IPS-18a (cell line): ENCODE measurements around the gene ARHGAP45.
"Not testable (repeated sequence)": the region's sequence is repeated elsewhere in the genome, so short reads cannot be mapped to it uniquely, and the experiment has no call there.

Source experiments
- H3K27ac ChIP-seq: one replicate; pipeline ENCODE4 v1.5.1; 2013; ENCODE audit warnings: low read length
- H3K27me3 ChIP-seq: one replicate; pipeline ENCODE4 v1.6.1; 2013; ENCODE audit warnings: mild to moderate bottlenecking, low read length; ENCODE audit not compliant: control insufficient read depth, insufficient read depth
- H3K36me3 ChIP-seq: one replicate; pipeline ENCODE4 v1.6.1; 2013; ENCODE audit warnings: low read depth, low read length; ENCODE audit not compliant: control insufficient read depth
- H3K4me1 ChIP-seq: one replicate; pipeline ENCODE4 v1.6.1; 2013; ENCODE audit warnings: low read depth, low read length; ENCODE audit not compliant: control insufficient read depth
- H3K4me3 ChIP-seq: one replicate; pipeline ENCODE4 v1.5.1; 2013; ENCODE audit warnings: low read length
- H3K9ac ChIP-seq: one replicate; pipeline ENCODE4 v1.6.1; 2013; ENCODE audit warnings: mild to moderate bottlenecking, low read length, moderate library complexity
- H3K9me3 ChIP-seq: one replicate; pipeline ENCODE4 v1.6.1; 2013; ENCODE audit warnings: low read depth, low read length; ENCODE audit not compliant: control insufficient read depth

ARHGAP45 gene, protein sequence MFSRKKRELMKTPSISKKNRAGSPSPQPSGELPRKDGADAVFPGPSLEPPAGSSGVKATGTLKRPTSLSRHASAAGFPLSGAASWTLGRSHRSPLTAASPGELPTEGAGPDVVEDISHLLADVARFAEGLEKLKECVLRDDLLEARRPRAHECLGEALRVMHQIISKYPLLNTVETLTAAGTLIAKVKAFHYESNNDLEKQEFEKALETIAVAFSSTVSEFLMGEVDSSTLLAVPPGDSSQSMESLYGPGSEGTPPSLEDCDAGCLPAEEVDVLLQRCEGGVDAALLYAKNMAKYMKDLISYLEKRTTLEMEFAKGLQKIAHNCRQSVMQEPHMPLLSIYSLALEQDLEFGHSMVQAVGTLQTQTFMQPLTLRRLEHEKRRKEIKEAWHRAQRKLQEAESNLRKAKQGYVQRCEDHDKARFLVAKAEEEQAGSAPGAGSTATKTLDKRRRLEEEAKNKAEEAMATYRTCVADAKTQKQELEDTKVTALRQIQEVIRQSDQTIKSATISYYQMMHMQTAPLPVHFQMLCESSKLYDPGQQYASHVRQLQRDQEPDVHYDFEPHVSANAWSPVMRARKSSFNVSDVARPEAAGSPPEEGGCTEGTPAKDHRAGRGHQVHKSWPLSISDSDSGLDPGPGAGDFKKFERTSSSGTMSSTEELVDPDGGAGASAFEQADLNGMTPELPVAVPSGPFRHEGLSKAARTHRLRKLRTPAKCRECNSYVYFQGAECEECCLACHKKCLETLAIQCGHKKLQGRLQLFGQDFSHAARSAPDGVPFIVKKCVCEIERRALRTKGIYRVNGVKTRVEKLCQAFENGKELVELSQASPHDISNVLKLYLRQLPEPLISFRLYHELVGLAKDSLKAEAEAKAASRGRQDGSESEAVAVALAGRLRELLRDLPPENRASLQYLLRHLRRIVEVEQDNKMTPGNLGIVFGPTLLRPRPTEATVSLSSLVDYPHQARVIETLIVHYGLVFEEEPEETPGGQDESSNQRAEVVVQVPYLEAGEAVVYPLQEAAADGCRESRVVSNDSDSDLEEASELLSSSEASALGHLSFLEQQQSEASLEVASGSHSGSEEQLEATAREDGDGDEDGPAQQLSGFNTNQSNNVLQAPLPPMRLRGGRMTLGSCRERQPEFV

DNA sequence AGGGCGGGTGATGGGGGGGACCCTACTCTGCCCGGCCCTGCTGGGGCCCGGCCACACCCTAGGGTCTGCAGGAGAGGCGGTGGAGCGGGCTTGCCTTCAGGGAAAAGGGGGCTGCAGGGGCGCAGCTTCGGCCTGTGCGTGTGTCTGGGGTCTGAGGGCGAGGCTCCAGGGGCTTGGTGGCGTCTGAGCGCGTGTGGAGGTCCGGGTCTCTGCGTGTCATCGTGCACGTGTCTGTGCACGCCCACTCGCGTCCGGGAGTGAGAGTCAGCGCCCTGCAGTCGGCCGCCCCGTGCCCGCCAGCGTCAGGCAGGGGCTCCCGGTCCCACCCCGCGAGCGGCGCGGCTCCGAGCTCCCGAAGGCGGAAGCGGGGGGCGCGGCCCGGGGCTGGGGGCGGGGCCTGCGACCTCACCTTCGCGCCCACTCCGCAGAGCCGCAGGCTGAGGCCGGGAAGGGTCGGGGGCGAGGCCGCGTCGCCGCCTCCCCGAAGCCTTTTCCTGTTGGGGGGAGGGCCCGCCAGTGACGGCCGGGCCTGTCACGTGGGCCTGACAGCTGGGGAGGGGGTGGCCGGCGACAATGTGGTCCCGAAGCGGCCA, at the start of gene ARHGAP45:
Gene ARHGAP45, plus strand, starts transcription at position 420 of the 593 bp plus-strand sequence. CDS start 239 bp downstream, outside the sequence.
- Histone ChIP-seq H3K4me1 (peaks cover 8% of the 10 kb centered on the region), H3K9ac (no peak within 1 kb of the TSS), H3K27me3 (peaks cover 68% of the 10 kb centered on the region), H3K9me3 (no peaks in the 10 kb centered on the region), H3K27ac (no peak within 1 kb of the TSS), H3K36me3 (no peaks in the 10 kb centered on the region), H3K4me3 (peak within 1 kb of the TSS; percentile 37)

DNA sequence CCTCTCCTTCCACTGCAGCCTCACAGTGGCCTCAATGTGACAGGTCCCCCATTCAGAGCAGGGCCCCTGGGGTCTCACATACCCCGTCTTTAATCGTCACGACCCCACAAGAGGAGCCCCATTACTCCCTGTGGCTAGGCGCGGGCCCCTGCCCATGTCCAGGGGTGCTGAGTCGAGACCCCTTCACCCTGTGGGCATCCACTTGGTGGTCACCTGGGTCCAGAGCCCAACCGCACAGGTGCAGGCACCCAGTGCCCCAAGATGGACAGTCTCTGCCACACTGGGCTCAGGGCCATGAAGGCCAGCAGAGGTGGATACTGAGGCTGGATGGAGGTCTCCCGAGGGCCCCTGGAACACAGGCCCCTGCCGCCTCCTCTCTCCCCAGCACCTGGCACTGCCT, 49.1 kb upstream of the ARHGAP45 start:
- H3K9me3 ChIP-seq: no peaks in the 10 kb centered on the region
- H3K36me3 ChIP-seq: peaks cover 9% of the 10 kb centered on the region
- no peaks in the 10 kb centered on the region for H3K27me3 ChIP-seq
- H3K9ac ChIP-seq: no peak overlapping the region
- H3K4me1 ChIP-seq: peaks cover 6% of the 10 kb centered on the region
- H3K27ac ChIP-seq: no peak overlapping the region
- H3K4me3 ChIP-seq: no peak overlapping the region

DNA sequence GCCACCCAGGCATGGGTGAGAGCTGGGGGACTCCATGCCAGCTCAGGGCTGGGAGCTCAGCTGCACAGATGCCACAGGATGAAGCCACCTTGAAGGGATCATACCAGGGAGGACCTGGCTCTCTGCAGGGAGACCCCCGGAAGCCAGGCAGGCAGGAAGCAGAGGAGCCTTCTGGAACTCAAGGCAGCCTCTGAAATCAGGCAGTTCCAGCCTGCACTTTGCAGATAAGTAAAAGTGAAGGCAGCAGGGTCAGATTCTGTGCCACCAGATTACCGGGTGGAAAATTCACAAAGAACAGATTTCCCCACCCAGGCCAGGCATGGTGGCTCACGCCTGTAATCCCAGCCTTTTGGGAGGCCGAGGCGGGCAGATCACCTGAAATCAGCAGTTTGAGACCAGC, 48.6 kb upstream of the ARHGAP45 start:
- Histone ChIP-seq H3K27me3 (no peaks in the 10 kb centered on the region), H3K27ac (no peak overlapping the region), H3K4me3 (no peak overlapping the region), H3K4me1 (peaks cover 6% of the 10 kb centered on the region), H3K36me3 (peaks cover 8% of the 10 kb centered on the region), H3K9me3 (no peaks in the 10 kb centered on the region), H3K9ac (no peak overlapping the region)

DNA sequence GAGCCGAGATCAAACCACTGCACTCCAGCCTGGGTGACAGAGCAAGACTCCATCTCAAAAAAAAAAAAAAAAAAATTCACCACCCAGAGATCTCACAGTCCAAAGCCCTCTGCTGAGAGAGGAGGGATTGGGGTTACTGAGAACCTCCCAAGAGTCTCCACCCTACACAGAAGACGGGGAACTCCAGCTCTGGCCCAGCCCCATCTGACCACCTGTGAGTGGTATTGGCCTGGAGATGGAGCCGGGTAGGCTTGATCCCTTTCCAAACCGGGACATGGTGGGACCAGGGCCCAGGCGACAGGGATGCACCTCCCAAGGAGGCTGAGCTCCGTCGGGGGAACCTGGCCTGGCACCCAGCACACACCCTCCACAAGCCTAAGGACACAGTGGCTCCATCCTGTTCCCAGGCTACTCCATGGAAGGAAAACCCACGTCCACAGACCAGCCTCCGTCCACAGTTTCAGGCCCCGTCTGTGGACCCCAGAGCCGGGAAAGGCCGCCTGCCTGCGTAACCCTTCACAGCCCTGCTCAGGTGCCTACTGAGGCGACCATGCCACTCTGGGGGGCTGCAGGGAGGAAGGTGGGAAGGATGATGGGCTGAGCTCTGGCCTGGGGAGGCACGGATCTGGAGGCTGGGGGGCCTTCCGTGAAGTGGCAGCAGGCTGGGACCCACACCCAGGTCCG, 47.9 kb upstream of the ARHGAP45 start:
- Histone ChIP-seq H3K27me3 (no peaks in the 10 kb centered on the region), H3K9me3 (no peaks in the 10 kb centered on the region), H3K27ac (no peak overlapping the region), H3K4me1 (peaks cover 6% of the 10 kb centered on the region), H3K9ac (no peak overlapping the region), H3K4me3 (peak overlapping the region; percentile 81), H3K36me3 (peaks cover 2% of the 10 kb centered on the region)

DNA sequence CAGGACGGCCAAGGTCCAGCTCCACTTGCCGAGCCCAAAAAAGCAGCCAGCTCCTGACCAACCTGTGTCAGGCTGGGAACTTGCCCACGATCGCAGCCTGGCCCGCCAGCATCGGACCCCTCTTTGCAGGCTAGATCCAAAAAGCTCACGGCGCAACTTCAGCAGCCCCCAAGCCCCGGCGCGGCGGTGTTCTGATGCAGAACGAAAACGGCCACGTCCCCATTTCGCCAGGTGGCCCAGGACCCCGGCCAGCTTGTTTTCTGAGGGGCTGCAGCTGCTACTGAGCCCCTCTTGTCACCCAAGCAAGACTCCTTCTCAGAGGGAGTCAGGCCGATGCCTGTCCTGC, 47.4 kb upstream of the ARHGAP45 start:
- no peaks in the 10 kb centered on the region for H3K27me3 ChIP-seq
- H3K4me1 ChIP-seq: peaks cover 6% of the 10 kb centered on the region
- H3K27ac ChIP-seq: no peak overlapping the region
- H3K4me3 ChIP-seq: peak overlapping the region; percentile 81
- no peaks in the 10 kb centered on the region for H3K9me3 ChIP-seq
- H3K36me3 ChIP-seq: no peaks in the 10 kb centered on the region
- peak overlapping the region; percentile 62 for H3K9ac ChIP-seq

DNA sequence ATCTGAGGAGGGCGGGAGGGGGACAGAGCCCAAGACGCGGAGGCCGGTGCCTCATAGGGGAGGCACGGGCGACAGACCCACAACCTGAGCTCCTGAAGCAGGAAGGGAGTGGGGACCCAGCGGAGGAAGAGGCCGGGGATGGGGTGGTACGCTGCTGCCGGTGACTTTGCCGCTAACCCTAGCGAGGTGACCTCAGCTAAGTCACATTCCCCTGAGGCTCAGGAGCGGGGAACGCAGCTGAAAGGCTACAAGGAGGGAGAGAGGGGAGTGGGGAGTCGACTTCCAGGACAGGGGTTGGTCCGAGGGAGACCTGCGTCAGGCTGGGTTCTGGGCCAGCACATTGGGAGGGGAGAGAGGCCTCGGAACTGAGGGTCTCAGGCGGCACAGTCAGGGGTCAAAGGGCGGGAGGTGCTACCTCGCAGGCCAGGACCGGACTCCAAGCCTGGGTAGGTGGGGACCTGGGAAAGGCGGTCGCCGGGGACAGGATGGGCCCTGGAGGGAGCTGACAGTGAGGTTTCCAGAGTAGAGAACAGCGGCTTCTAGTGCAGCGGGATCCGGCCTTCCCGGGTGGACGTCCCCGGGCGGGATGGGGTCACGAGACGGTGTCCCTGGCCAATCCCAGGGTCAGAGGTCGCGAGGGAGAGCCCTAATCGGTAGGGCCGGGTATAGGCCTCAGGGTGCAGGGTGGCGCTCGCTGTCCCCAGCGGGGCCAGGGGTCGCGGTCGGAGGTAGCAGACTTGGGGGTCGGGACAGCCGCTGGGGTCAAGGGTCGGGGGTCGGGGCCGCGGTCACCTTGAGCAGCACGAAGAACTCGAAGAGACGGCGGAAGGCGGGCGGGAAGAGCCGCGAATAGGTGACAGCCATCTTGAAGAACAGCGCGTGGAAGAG, 46.7 kb upstream of the ARHGAP45 start:
- H3K27ac ChIP-seq: no peak overlapping the region
- H3K27me3 ChIP-seq: no peaks in the 10 kb centered on the region
- peaks cover 6% of the 10 kb centered on the region for H3K4me1 ChIP-seq

DNA sequence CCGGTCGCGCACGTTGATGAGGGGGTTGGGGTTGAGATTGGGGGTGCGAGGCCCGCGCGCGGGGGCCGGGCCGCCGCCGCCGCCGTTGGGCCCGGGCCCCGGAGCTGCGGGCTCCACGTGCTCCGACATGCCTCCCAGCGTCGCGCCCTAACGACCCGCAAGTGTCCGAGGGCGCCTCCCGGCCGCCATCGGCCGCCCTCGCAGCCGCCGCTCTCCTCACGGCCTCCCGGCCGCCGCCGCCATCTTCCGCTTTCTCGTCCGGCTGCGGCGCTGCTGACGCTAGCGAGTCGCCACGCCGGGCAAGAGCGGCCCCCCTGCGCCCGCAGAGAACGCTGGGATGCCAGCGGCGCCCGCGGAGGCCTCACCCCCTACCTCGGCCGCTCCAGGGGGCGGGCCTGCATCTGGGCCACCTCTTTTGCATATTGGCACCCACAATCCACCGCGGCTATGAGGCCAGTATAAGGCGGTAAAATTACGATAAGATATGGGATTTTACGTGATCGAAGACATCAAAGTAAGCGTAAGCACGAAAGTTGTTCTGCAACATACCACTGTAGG, 46.0 kb upstream of the ARHGAP45 start, which contains the start of gene TMEM259:
Gene TMEM259, minus strand, starts transcription at position 256 of the 558 bp plus-strand sequence. Its CDS starts 127 bp downstream, at position 129.
- H3K9ac ChIP-seq: peak within 1 kb of the TSS; percentile 62
- peaks cover 6% of the 10 kb centered on the region for H3K4me1 ChIP-seq
- no peaks in the 10 kb centered on the region for H3K36me3 ChIP-seq
- H3K27ac ChIP-seq: peak within 1 kb of the TSS; percentile 90
- peak within 1 kb of the TSS; percentile 81 for H3K4me3 ChIP-seq
- no peaks in the 10 kb centered on the region for H3K9me3 ChIP-seq
- no peaks in the 10 kb centered on the region for H3K27me3 ChIP-seq

More for the DNA sequence above, 46.7 kb upstream of the ARHGAP45 start:
- H3K36me3 ChIP-seq: no peaks in the 10 kb centered on the region
- H3K9ac ChIP-seq: peak overlapping the region; percentile 62
- peak overlapping the region; percentile 81 for H3K4me3 ChIP-seq
- no peaks in the 10 kb centered on the region for H3K9me3 ChIP-seq

DNA sequence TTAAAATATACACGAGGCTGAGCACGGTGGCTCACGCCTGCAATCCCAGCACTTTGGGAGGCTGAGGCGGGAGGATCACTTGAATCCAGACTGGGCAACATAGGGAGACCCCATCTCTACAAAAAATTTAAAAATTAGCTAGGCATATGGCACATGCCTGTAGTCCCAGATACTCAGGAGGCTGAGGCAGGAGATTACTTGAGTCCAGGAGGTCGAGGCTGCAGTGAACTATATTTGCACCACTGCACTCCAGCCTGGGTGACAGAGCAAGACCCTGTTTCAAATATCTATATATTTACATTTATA, 43.1 kb upstream of the ARHGAP45 start:
- not testable (repeated sequence) for H3K9ac ChIP-seq, H3K36me3 ChIP-seq, H3K4me1 ChIP-seq, H3K4me3 ChIP-seq, H3K27me3 ChIP-seq, H3K9me3 ChIP-seq, H3K27ac ChIP-seq

DNA sequence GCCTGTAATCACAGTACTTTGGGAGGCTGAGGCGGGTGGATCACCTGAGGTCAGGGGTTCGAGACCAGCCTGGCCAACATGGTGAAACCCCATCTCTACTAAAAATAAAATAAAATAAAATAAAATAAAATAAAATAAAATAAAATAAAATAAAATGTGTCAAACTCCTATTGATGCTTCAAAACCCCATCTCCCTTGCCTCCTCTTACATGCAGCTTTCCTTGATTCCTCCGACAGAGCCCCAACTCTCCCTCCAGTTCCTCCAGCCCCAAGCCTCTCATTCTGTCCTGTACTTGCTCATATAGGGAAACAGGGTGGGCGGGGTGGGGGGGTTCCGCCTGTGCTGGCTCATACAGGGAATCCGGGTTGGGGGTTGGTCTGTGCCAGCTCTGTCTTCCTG, 41.9 kb upstream of the ARHGAP45 start:
- H3K36me3 ChIP-seq, H3K27ac ChIP-seq, H3K4me3 ChIP-seq, H3K9me3 ChIP-seq, H3K9ac ChIP-seq, H3K4me1 ChIP-seq, H3K27me3 ChIP-seq: not testable (repeated sequence)
